ENCODE results near the gene CACNA2D3. TPM values are rescaled to one million over a fixed set of nuclear protein-coding genes. Genes with fewer than 3 reads are reported as not detected.
A peak's percentile ranks its signal among the peaks of the same experiment; 100 is the strongest.

The CACNA2D3 gene
- total and polyA plus RNA-seq, 12 donors: 0.51 to 43.5 (median 19.3) TPM

GRCh38 chr3:54850484-54851018 is 728.2 kb downstream of the CACNA2D3 start:
- Histone ChIP-seq H3K9me3 (no peaks in the 10 kb centered on the region), H3K4me1 (peaks cover 0 to 4% (median 0%) of the 10 kb centered on the region in 9 donors), H3K27me3 (no peaks in the 10 kb centered on the region), H3K4me3 (no peak overlapping the region), H3K36me3 (no peaks in the 10 kb centered on the region), H3K27ac (no peak overlapping the region)
- no peak for ATAC-seq
- DNase-seq: no peak
- 58 to 78% methylated on average over 2 of the region's 2 CpGs for WGBS, 2 donors
- intact Hi-C loops (cut with DNase I): loop anchor here in 9 of 10 donors (5.0 to 10.0 kb wide), 10 partner anchors 324 to 1404 kb away; no protein-coding TSS in a partner anchor
- TF ChIP-seq CTCF (IDR thresholded peaks at IDR 0.05): no peak

- H3K9me3 ChIP-seq: no peaks in the 10 kb centered on the region
- H3K4me3 ChIP-seq: no peak overlapping the region
- no peak overlapping the region for H3K27ac ChIP-seq
- no peaks in the 10 kb centered on the region for H3K36me3 ChIP-seq
- ATAC-seq (peak; percentile 78 to 92 (median 90)), DNase-seq (peak; percentile 72 to 79)
- H3K4me1 ChIP-seq: peaks cover 0 to 4% (median 0%) of the 10 kb centered on the region in 9 donors
- WGBS, 2 donors: 19% methylated on average over 20 of the region's 20 CpGs
- TF ChIP-seq CTCF (IDR thresholded peaks at IDR 0.05): peak; percentile 67 to 89 (median 87)
- no peaks in the 10 kb centered on the region for H3K27me3 ChIP-seq
- intact Hi-C loops (cut with DNase I): loop anchor here in 9 of 10 donors (1.0 to 10.0 kb wide), 12 partner anchors 23 to 1401 kb away; no protein-coding TSS in a partner anchor
These were observed 731.4 kb downstream of the CACNA2D3 start for GRCh38 chr3:54853573-54854404.

GRCh38 chr3:54856271-54856670 is 733.9 kb downstream of the CACNA2D3 start:
- intact Hi-C loops (cut with DNase I): loop anchor here in 8 of 10 donors (5.0 to 10.0 kb wide), 8 partner anchors 319 to 1399 kb away; no protein-coding TSS in a partner anchor
- DNase-seq: no peak
- H3K9me3 ChIP-seq: no peaks in the 10 kb centered on the region
- no peaks in the 10 kb centered on the region for H3K36me3 ChIP-seq
- no peak for TF ChIP-seq CTCF (IDR thresholded peaks at IDR 0.05)
- WGBS, 2 donors: 91 to 96% methylated on average over 1 of the region's 1 CpG
- H3K4me3 ChIP-seq: no peak overlapping the region
- no peak overlapping the region for H3K27ac ChIP-seq
- H3K4me1 ChIP-seq: peaks cover 0 to 24% (median 8%) of the 10 kb centered on the region in 9 donors
- no peaks in the 10 kb centered on the region for H3K27me3 ChIP-seq
- no peak for ATAC-seq

GRCh38 chr3:54857343-54857742 is 735.0 kb downstream of the CACNA2D3 start:
- no peaks in the 10 kb centered on the region for H3K36me3 ChIP-seq
- 74 to 76% methylated on average over 3 of the region's 3 CpGs for WGBS, 2 donors
- DNase-seq (no peak), ATAC-seq (no peak)
- no peak overlapping the region for H3K27ac ChIP-seq
- no peak for TF ChIP-seq CTCF (IDR thresholded peaks at IDR 0.05)
- H3K27me3 ChIP-seq: no peaks in the 10 kb centered on the region
- intact Hi-C loops (cut with DNase I): loop anchor here in 8 of 10 donors (5.0 to 10.0 kb wide), 8 partner anchors 317 to 1397 kb away; no protein-coding TSS in a partner anchor
- H3K9me3 ChIP-seq: no peaks in the 10 kb centered on the region
- H3K4me1 ChIP-seq: peaks cover 0 to 28% (median 8%) of the 10 kb centered on the region in 9 donors
- no peak overlapping the region for H3K4me3 ChIP-seq
